Stimulated activated CD8-positive, alpha-beta memory T cell treated with anti-CD3 and anti-CD28 coated beads, Interleukin-4, amount 100 ng/mL, for 48 hours (primary cell): ENCODE measurements around the gene TRIM40.

Experiments
- DNase-seq: peaks from one replicate; pipeline ENCODE4 v3.0.0-alpha.2; 2020

TRIM40 gene

GRCh38 chr6:30135757-30136156 lies at the start of gene TRIM40:
TSS of gene TRIM40 (plus strand) at chr6:30136140. CDS start at chr6:30137037, 897 bp downstream.
- no peak for DNase-seq

- DNase-seq = no peak
These were observed 48.1 kb upstream of the TRIM40 start for GRCh38 chr6:30087876-30088275.

- DNase-seq = no peak
These were observed 44.2 kb upstream of the TRIM40 start for GRCh38 chr6:30091577-30092381.

GRCh38 chr6:30092852-30093543 lies 42.9 kb upstream of the TRIM40 start:
- DNase-seq = no peak

- DNase-seq = no peak
These were observed 41.8 kb upstream of the TRIM40 start for GRCh38 chr6:30093951-30094661.

GRCh38 chr6:30096829-30097228 lies 39.1 kb upstream of the TRIM40 start:
- no peak for DNase-seq

- DNase-seq = no peak
These were observed 37.8 kb upstream of the TRIM40 start for GRCh38 chr6:30097902-30098768.

- no peak for DNase-seq
These were observed 35.8 kb upstream of the TRIM40 start for GRCh38 chr6:30100154-30100553.

- peak; percentile 34 for DNase-seq
These were observed 35.1 kb upstream of the TRIM40 start for GRCh38 chr6:30100585-30101443.

GRCh38 chr6:30101444-30102413 lies 34.2 kb upstream of the TRIM40 start:
- DNase-seq = peak; percentile 84

- peak; percentile 31 for DNase-seq
These were observed 33.4 kb upstream of the TRIM40 start for GRCh38 chr6:30102414-30102969.

- peak; percentile 86 for DNase-seq
These were observed 32.7 kb upstream of the TRIM40 start for GRCh38 chr6:30102970-30103871.

GRCh38 chr6:30103872-30104179 lies 32.1 kb upstream of the TRIM40 start:
- DNase-seq = no peak

GRCh38 chr6:30104661-30105060 lies 31.3 kb upstream of the TRIM40 start:
- DNase-seq = no peak

GRCh38 chr6:30111266-30111856 lies 24.6 kb upstream of the TRIM40 start:
- no peak for DNase-seq

GRCh38 chr6:30112402-30112994 lies 23.4 kb upstream of the TRIM40 start:
- DNase-seq = no peak

GRCh38 chr6:30113003-30113759 lies 22.8 kb upstream of the TRIM40 start, which contains the start of gene TRIM31:
TSS of gene TRIM31 (minus strand) at chr6:30113090. CDS start at chr6:30112805, 285 bp downstream.
- DNase-seq = no peak
